OCI-LY3 (cell line): ENCODE measurements around the gene UNCX.

Experiments used
- EZH2phosphoT487 ChIP-seq: fragments of 200-600 bp; shearing (Covaris generic); IDR thresholded peaks from 2 replicates; pipeline ENCODE4 v1.6.1; 2018; ENCODE audit warnings: antibody characterized with exemption, mixed run types, low read depth
- TF ChIP-seq, protein P1 (sequence below): fragments of 200-600, 300-600 bp; sonication (generic); IDR thresholded peaks from 2 replicates; pipeline ENCODE4 v1.5.1; 2014; ENCODE audit warnings: antibody characterized with exemption, low read length, low read depth

DNA sequence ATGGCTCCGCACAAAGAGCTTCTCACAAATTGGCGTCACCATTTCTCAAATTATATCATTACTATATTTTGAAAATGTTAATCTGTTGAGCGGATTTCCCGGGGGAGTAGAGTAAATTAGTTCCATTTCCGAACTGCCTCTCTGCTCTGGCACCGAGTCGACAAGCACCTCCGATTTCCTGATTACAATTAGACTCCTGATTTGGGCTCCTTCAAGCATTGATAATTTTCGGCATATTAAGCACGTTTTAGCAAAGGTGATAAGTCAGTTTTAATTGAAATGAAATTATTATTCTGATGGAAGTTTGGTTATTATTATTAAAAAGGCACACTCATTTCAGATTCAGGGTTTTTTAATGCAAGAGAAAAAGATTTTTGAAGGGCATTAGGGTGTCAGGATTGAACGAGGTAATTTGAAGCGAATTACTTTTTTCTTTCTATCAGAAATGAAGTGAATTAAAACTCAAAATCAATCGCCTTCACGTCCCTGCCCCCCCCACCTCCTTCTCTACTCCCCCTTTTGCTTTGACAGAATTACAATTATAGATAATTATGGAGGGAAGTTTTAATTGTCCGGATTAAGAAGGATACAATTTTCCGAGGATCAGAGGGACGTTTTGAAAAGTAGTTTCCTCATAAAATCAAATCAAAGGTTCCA is 4.0 kb upstream of the UNCX start:
- TF ChIP-seq, protein P1, sequence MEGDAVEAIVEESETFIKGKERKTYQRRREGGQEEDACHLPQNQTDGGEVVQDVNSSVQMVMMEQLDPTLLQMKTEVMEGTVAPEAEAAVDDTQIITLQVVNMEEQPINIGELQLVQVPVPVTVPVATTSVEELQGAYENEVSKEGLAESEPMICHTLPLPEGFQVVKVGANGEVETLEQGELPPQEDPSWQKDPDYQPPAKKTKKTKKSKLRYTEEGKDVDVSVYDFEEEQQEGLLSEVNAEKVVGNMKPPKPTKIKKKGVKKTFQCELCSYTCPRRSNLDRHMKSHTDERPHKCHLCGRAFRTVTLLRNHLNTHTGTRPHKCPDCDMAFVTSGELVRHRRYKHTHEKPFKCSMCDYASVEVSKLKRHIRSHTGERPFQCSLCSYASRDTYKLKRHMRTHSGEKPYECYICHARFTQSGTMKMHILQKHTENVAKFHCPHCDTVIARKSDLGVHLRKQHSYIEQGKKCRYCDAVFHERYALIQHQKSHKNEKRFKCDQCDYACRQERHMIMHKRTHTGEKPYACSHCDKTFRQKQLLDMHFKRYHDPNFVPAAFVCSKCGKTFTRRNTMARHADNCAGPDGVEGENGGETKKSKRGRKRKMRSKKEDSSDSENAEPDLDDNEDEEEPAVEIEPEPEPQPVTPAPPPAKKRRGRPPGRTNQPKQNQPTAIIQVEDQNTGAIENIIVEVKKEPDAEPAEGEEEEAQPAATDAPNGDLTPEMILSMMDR: no peak
- TF ChIP-seq EZH2phosphoT487: no peak
